Nephron progenitor cell (in vitro differentiated cells): ENCODE results near the gene DNAAF9.

ENCODE experiments used
- DNase-seq: peaks from one replicate; pipeline ENCODE4 v3.0.0; 2021
- H3K27ac Mint-ChIP-seq: 2 replicates; pipeline ENCODE4 v1.8.0; 2021; ENCODE audit warnings: mild to moderate bottlenecking, moderate library complexity, mixed read lengths
- H3K27me3 Mint-ChIP-seq: 2 replicates; pipeline ENCODE4 v1.8.0; 2021; ENCODE audit warnings: mild to moderate bottlenecking, low read depth, mixed read lengths; ENCODE audit not compliant: poor library complexity
- H3K36me3 Mint-ChIP-seq: 2 replicates; pipeline ENCODE4 v1.8.0; 2021; ENCODE audit warnings: low read depth, mixed read lengths
- H3K4me1 Mint-ChIP-seq: 2 replicates; pipeline ENCODE4 v1.8.0; 2021; ENCODE audit warnings: mixed read lengths
- H3K4me3 Mint-ChIP-seq: 2 replicates; pipeline ENCODE4 v1.8.0; 2021; ENCODE audit warnings: mild to moderate bottlenecking, moderate library complexity, mixed read lengths
- H3K9me3 Mint-ChIP-seq: 2 replicates; pipeline ENCODE4 v1.8.0; 2021; ENCODE audit warnings: mild to moderate bottlenecking, moderate library complexity, mixed read lengths
- CTCF ChIP-seq: fragments of 200-600 bp; sonication (generic); IDR thresholded peaks from 2 replicates; pipeline ENCODE4 v1.5.0; 2021; ENCODE audit warnings: antibody characterized with exemption

The DNAAF9 gene

GRCh38 chr20:3447321-3447720 is 39.9 kb upstream of the DNAAF9 start:
- H3K27me3 Mint-ChIP-seq = peaks cover 10% of the 10 kb centered on the region
- no peak for TF ChIP-seq CTCF
- no peaks in the 10 kb centered on the region for H3K9me3 Mint-ChIP-seq
- peak overlapping the region; percentile 52 for H3K27ac Mint-ChIP-seq
- peaks cover 3% of the 10 kb centered on the region for H3K4me1 Mint-ChIP-seq
- H3K4me3 Mint-ChIP-seq = no peak overlapping the region
- no peaks in the 10 kb centered on the region for H3K36me3 Mint-ChIP-seq
- no peak for DNase-seq

GRCh38 chr20:3446779-3447178 is 39.3 kb upstream of the DNAAF9 start:
- H3K36me3 Mint-ChIP-seq = no peaks in the 10 kb centered on the region
- no peak for TF ChIP-seq CTCF
- peaks cover 8% of the 10 kb centered on the region for H3K27me3 Mint-ChIP-seq

GRCh38 chr20:3436864-3437574 is 29.6 kb upstream of the DNAAF9 start:
- H3K4me1 Mint-ChIP-seq = no peaks in the 10 kb centered on the region

More at GRCh38 chr20:3446779-3447178, 39.3 kb upstream of the DNAAF9 start:
- no peaks in the 10 kb centered on the region for H3K4me1 Mint-ChIP-seq
- no peak for DNase-seq
- peaks cover 5% of the 10 kb centered on the region for H3K9me3 Mint-ChIP-seq
- no peak overlapping the region for H3K27ac Mint-ChIP-seq
- H3K4me3 Mint-ChIP-seq = no peak overlapping the region

DNA sequence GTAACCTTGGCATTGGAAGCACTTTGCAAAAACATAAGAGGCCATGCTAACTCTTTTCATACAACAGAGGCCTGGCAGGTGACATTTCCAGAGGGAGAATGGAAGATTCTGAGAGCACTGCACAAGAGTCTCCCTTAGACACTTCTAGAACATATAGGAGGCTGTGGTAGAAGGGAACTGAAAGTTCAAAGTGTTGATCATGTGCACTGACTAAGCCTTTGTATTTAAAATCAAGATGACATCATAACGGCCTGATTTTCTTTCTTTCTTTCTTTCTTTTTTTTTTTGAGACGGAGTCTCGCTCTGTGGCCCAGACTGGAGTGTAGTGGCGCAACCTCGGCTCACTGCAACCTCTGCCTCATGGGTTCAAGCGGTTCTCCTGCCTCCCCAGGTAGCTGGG is 26.8 kb upstream of the DNAAF9 start:
- Mint-ChIP-seq H3K4me3 (no peak overlapping the region), H3K27me3 (peaks cover 10% of the 10 kb centered on the region), H3K4me1 (no peaks in the 10 kb centered on the region), H3K27ac (no peak overlapping the region), H3K36me3 (no peaks in the 10 kb centered on the region), H3K9me3 (no peaks in the 10 kb centered on the region)
- DNase-seq = no peak
- TF ChIP-seq CTCF = no peak

More at GRCh38 chr20:3436864-3437574, 29.6 kb upstream of the DNAAF9 start:
- peaks cover 5% of the 10 kb centered on the region for H3K27me3 Mint-ChIP-seq
- DNase-seq = no peak
- no peak for TF ChIP-seq CTCF
- H3K4me3 Mint-ChIP-seq = no peak overlapping the region
- peaks cover 16% of the 10 kb centered on the region for H3K9me3 Mint-ChIP-seq
- H3K27ac Mint-ChIP-seq = no peak overlapping the region
- no peaks in the 10 kb centered on the region for H3K36me3 Mint-ChIP-seq

GRCh38 chr20:3433744-3434143 is 26.3 kb upstream of the DNAAF9 start:
- Mint-ChIP-seq H3K36me3 (no peaks in the 10 kb centered on the region), H3K27ac (no peak overlapping the region), H3K9me3 (no peaks in the 10 kb centered on the region), H3K27me3 (peaks cover 10% of the 10 kb centered on the region), H3K4me1 (no peaks in the 10 kb centered on the region), H3K4me3 (no peak overlapping the region)
- no peak for DNase-seq
- TF ChIP-seq CTCF = no peak

- TF ChIP-seq CTCF = no peak
- Mint-ChIP-seq H3K4me1 (no peaks in the 10 kb centered on the region), H3K36me3 (no peaks in the 10 kb centered on the region), H3K9me3 (no peaks in the 10 kb centered on the region), H3K27ac (no peak overlapping the region), H3K27me3 (peaks cover 10% of the 10 kb centered on the region), H3K4me3 (no peak overlapping the region)
- no peak for DNase-seq
Observed at GRCh38 chr20:3432844-3433243, 25.4 kb upstream of the DNAAF9 start.
